B cell (primary cell): ENCODE data around the gene RPS15. TPM values are rescaled to one million over a fixed set of nuclear protein-coding genes. Genes with fewer than 3 reads are reported as not detected.

Experiments used
- ATAC-seq: fragments of 200-7000 bp; cut with Tn5 transposase; one replicate; pipeline ENCODE4 v1.10.0; 2021; ENCODE audit warnings: low read depth, mild to moderate bottlenecking, moderate number of reproducible peaks, moderate library complexity
- CTCF ChIA-PET: fragments of 350-600 bp; sonication (Branson Sonifier 250); formaldehyde crosslinking; loops from one replicate; lab custom pipeline; 2021; ENCODE audit warnings: antibody characterized with exemption, inconsistent platforms; lab: Charles Lee
- POLR2A ChIA-PET: fragments of 350-600 bp; sonication (Branson Sonifier 250); formaldehyde crosslinking; loops from one replicate; lab custom pipeline; 2021; ENCODE audit warnings: antibody characterized with exemption; lab: Charles Lee
- DNase-seq: peaks from one replicate; pipeline ENCODE4 v3.0.0; 2013
- H2AFZ ChIP-seq: 2 replicates; pipeline ENCODE4 v1.6.1; 2012; ENCODE audit warnings: mild to moderate bottlenecking, low read depth, low read length; ENCODE audit not compliant: insufficient read depth, poor library complexity, severe bottlenecking
- H3K27ac ChIP-seq, 2 donors: 1 replicate in 1 of 2; 2 replicates in 1 of 2; pipeline ENCODE4 v1.5.1; 2012 to 2013; ENCODE audit warnings: low read length in 2 of 2, mild to moderate bottlenecking in 2 of 2, moderate library complexity in 1 of 2
- H3K27me3 ChIP-seq, 4 experiments: fragments of 200-600 bp in 1 of 4; sonication (generic) in 1 of 4; replicated peaks in 1 of 4; 1 replicate in 2 of 4; 2 replicates in 2 of 4; pipeline versions ENCODE4 v1.6.1 to v1.7.0; 2013 to 2016; ENCODE audit warnings: low read length in 3 of 4, mild to moderate bottlenecking in 2 of 4, mixed read lengths in 1 of 4, moderate library complexity in 1 of 4; ENCODE audit not compliant: insufficient read depth in 4 of 4, control insufficient read depth in 3 of 4; ENCODE audit errors: control extremely low read depth in 1 of 4
- H3K36me3 ChIP-seq, 2 experiments: replicated peaks in 1 of 2; 1 replicate in 1 of 2; 2 replicates in 1 of 2; pipeline versions ENCODE4 v1.6.1 to v1.7.1; 2013; ENCODE audit warnings: low read length in 1 of 2; ENCODE audit not compliant: insufficient read depth in 2 of 2, control insufficient read depth in 1 of 2; ENCODE audit errors: control extremely low read depth in 1 of 2, extremely low read depth in 1 of 2
- H3K4me1 ChIP-seq, 2 donors: fragments of 200-600 bp in 1 of 2; sonication (generic) in 1 of 2; 1 replicate in 1 of 2; 2 replicates in 1 of 2; pipeline versions ENCODE4 v1.5.1 to v1.6.1; 2013 to 2017; ENCODE audit warnings: low read length in 2 of 2; ENCODE audit not compliant: control insufficient read depth in 2 of 2, insufficient read depth in 2 of 2
- H3K4me2 ChIP-seq: replicated peaks from 2 replicates; pipeline ENCODE3; 2012; ENCODE audit warnings: mild to moderate bottlenecking, low read depth, low read length; ENCODE audit not compliant: poor library complexity, severe bottlenecking
- H3K4me3 ChIP-seq, 5 experiments: fragments of 200-600 bp in 1 of 5; sonication (generic) in 1 of 5; 1 replicate in 3 of 5; 2 replicates in 2 of 5; pipeline versions ENCODE4 v1.5.1 to v1.7.0; 2011 to 2016; ENCODE audit warnings: low read length in 4 of 5, mild to moderate bottlenecking in 4 of 5, low read depth in 2 of 5, control low read depth in 1 of 5, moderate library complexity in 1 of 5; ENCODE audit not compliant: insufficient read depth in 1 of 5; ENCODE audit errors: control extremely low read depth in 1 of 5, extremely low read depth in 1 of 5
- H3K79me2 ChIP-seq: fragments of 200-600 bp; sonication (generic); one replicate; pipeline ENCODE4 v1.6.0; 2016; ENCODE audit warnings: low read length; ENCODE audit not compliant: control insufficient read depth, insufficient read depth
- H3K9ac ChIP-seq: fragments of 200-600 bp; sonication (generic); 2 replicates; pipeline ENCODE4 v1.6.1; 2017; ENCODE audit warnings: mild to moderate bottlenecking, low read length, moderate library complexity
- H3K9me3 ChIP-seq, 3 donors: one replicate each; pipeline versions ENCODE4 v1.6.1 to v1.7.1; 2013; ENCODE audit warnings: low read length in 2 of 3; ENCODE audit not compliant: control insufficient read depth in 2 of 3, insufficient read depth in 1 of 3; ENCODE audit errors: control extremely low read depth in 1 of 3
- H4K20me1 ChIP-seq: 2 replicates; pipeline ENCODE4 v1.6.0; 2012; ENCODE audit warnings: mild to moderate bottlenecking, low read length; ENCODE audit not compliant: insufficient read depth, control insufficient read depth, poor library complexity, severe bottlenecking
- H3K27ac Mint-ChIP-seq: one replicate; pipeline ENCODE4 v1.8.0; 2021; ENCODE audit warnings: mixed read lengths
- H3K27me3 Mint-ChIP-seq: one replicate; pipeline ENCODE4 v1.8.0; 2021; ENCODE audit warnings: mixed read lengths
- H3K4me1 Mint-ChIP-seq: one replicate; pipeline ENCODE4 v1.8.0; 2021; ENCODE audit warnings: mixed read lengths
- H3K4me3 Mint-ChIP-seq: one replicate; pipeline ENCODE4 v1.8.0; 2021; ENCODE audit warnings: mixed read lengths
- H3K9me3 Mint-ChIP-seq: one replicate; pipeline ENCODE4 v1.8.0; 2022; ENCODE audit warnings: mixed read lengths; ENCODE audit not compliant: insufficient read depth
- CTCF ChIP-seq: fragments of 200-600 bp; IDR thresholded peaks from one replicate; pipeline ENCODE4 v1.8.0; 2022; ENCODE audit warnings: antibody characterized with exemption, mild to moderate bottlenecking
- EZH2 ChIP-seq: IDR thresholded peaks from 2 replicates; pipeline ENCODE4 v1.6.1; 2012; ENCODE audit warnings: borderline replicate concordance, low read depth, mild to moderate bottlenecking, moderate library complexity, low read length; ENCODE audit not compliant: insufficient read depth, poor library complexity, severe bottlenecking
- WGBS: methylation state at CpG from one replicate; pipeline ENCODE4 v1.1.5; 2013; ENCODE audit warnings: missing lambda C conversion rate; ENCODE audit not compliant: insufficient coverage; 5-methylcytosine and 5-hydroxymethylcytosine counted together
- intact Hi-C: fragments of 100-400 bp; cut with micrococcal nuclease; formaldehyde crosslinking; loops from one replicate; pipeline ENCODE4 v1.10.0; 2022
- polyA plus RNA-seq: library from polyadenylated mRNA; depleted of rRNA; stranded (reverse); fragments of >200 nt; gene quantifications from 2 replicates; pipeline ENCODE4 v1.2.3, GENCODE V29; 2012
- total RNA-seq, 2 donors: library from RNA; stranded (reverse); fragments of 120-200 nt in 1 of 2; gene quantifications; 1 replicate in 1 of 2; 2 replicates in 1 of 2; pipeline versions ENCODE4 v1.2.3 to v1.2.4, GENCODE V29; 2013 to 2022

RPS15 gene
- total and polyA plus RNA-seq, 2 donors (not counting 1 experiment from before 2014, with no cell fraction given), result 1,520 to 6,007 TPM

- ChIA-PET CTCF (no interaction called here), POLR2A (interaction anchor here (0.5 kb wide), 1 partner anchor 709 kb away, joined by 6 read pairs; no protein-coding TSS in a partner anchor)
- no peaks in the 10 kb centered on the region for H3K27me3 ChIP-seq
- H3K4me2 ChIP-seq, result peak within 1 kb of the TSS; percentile 97
- WGBS, result under 1% methylated on average over 67 of the region's 71 CpGs
- TF ChIP-seq CTCF, result no peak
- H3K9me3 ChIP-seq, result no peaks in the 10 kb centered on the region
- peak; percentile 94 for ATAC-seq
- peak within 1 kb of the TSS; percentile 96 for H2AFZ ChIP-seq
- peak within 1 kb of the TSS; percentile 71 to 83 for H3K27ac ChIP-seq
- Mint-ChIP-seq H3K27me3 (no peaks in the 10 kb centered on the region), H3K4me3 (peak within 1 kb of the TSS; percentile 97), H3K4me1 (peaks cover 13% of the 10 kb centered on the region), H3K9me3 (no peaks in the 10 kb centered on the region), H3K27ac (peak within 1 kb of the TSS; percentile 93)
- H3K9ac ChIP-seq, result peak within 1 kb of the TSS; percentile 77
- H3K4me1 ChIP-seq, result peaks cover 6 to 22% of the 10 kb centered on the region in 2 donors
- peak within 1 kb of the TSS; percentile 50 to 92 (median 79) for H3K4me3 ChIP-seq
- H3K36me3 ChIP-seq, result peaks cover 0 to 4% of the 10 kb centered on the region in 2 experiments
- DNase-seq, result peak; percentile 94
- H4K20me1 ChIP-seq, result peaks cover 29% of the 10 kb centered on the region
- intact Hi-C loops, result loop anchor here (1.0 to 2.0 kb wide), 4 partner anchors 11 to 72 kb away; partner anchors contain the start of genes DAZAP1 and PCSK4
- H3K79me2 ChIP-seq, result peaks cover 18% of the 10 kb centered on the region
Measured at GRCh38 chr19:1478934-1479707, 40.9 kb downstream of the RPS15 start, which contains the start of gene C19orf25. Gene C19orf25 (minus strand): TSS chr19:1479215. CDS start chr19:1478903, 312 bp downstream.

- Histone ChIP-seq H3K4me3 (no peak overlapping the region), H3K9me3 (no peaks in the 10 kb centered on the region), H3K4me2 (no peak overlapping the region), H3K4me1 (peaks cover 6 to 22% of the 10 kb centered on the region in 2 donors), H3K9ac (no peak overlapping the region), H3K79me2 (peaks cover 14% of the 10 kb centered on the region), H4K20me1 (peaks cover 7% of the 10 kb centered on the region), H3K36me3 (peaks cover 0 to 4% of the 10 kb centered on the region in 2 experiments), H3K27me3 (no peaks in the 10 kb centered on the region), H2AFZ (no peak overlapping the region), H3K27ac (no peak overlapping the region)
- Mint-ChIP-seq H3K4me3 (no peak overlapping the region), H3K27ac (no peak overlapping the region), H3K9me3 (no peaks in the 10 kb centered on the region), H3K27me3 (no peaks in the 10 kb centered on the region), H3K4me1 (peaks cover 13% of the 10 kb centered on the region)
- TF ChIP-seq EZH2 (no peak), CTCF (no peak)
- intact Hi-C loops, result no loop called here
- ATAC-seq, result no peak
- DNase-seq, result no peak
- POLR2A ChIA-PET, result no interaction called here
- CTCF ChIA-PET, result no interaction called here
- WGBS, result 93% methylated on average over 26 of the region's 26 CpGs
Measured at GRCh38 chr19:1481224-1481892, 43.2 kb downstream of the RPS15 start.
